ENCODE results near the gene CALM3.

The CALM3 gene

GRCh38 chr19:46635920-46636761 lies 35.0 kb downstream of the CALM3 start, which contains the start of gene GNG8:
TSS of gene GNG8 (minus strand) at chr19:46636202. CDS start at chr19:46634682, 1,520 bp downstream.
- H3K4me2 ChIP-seq (ENCODE audit: insufficient read depth, low read length) = no peak within 1 kb of the TSS
- no peaks in the 10 kb centered on the region for H3K9me3 ChIP-seq (ENCODE audit: insufficient read depth, low read length, severe bottlenecking)

GRCh38 chr19:46637224-46637623 lies 36.1 kb downstream of the CALM3 start:
- Histone ChIP-seq H3K79me2 (ENCODE audit: insufficient read depth, low read length) (no peaks in the 10 kb centered on the region), H2AFZ (ENCODE audit: low read depth, low read length) (no peak overlapping the region), H3K4me3 (ENCODE audit: low read depth in 1 of 2, low read length in 2 of 2) (no peak overlapping the region), H3K4me1 (ENCODE audit: insufficient read depth, low read length) (peaks cover 41% of the 10 kb centered on the region), H3K36me3 (ENCODE audit: insufficient read depth, low read length) (no peaks in the 10 kb centered on the region), H3K27me3 (ENCODE audit: insufficient read depth, low read length, poor library complexity) (peaks cover 34% of the 10 kb centered on the region), H3K27ac (ENCODE audit: low read length) (no peak overlapping the region), H3K9ac (ENCODE audit: low read depth, low read length) (no peak overlapping the region), H3K9me3 (ENCODE audit: insufficient read depth, low read length, severe bottlenecking) (no peaks in the 10 kb centered on the region), H3K4me2 (ENCODE audit: insufficient read depth, low read length) (no peak overlapping the region), H4K20me1 (ENCODE audit: insufficient read depth, low read length) (peaks cover 19% of the 10 kb centered on the region)
- no peak for TF ChIP-seq CTCF (IDR thresholded peaks at IDR 0.05; ENCODE audit: borderline replicate concordance, extremely low read depth, low read length, poor library complexity, severe bottlenecking)
- TF ChIP-seq EZH2 (IDR thresholded peaks at IDR 0.05; ENCODE audit: borderline replicate concordance, low read depth, low read length, severe bottlenecking) = no peak
- DNase-seq (no peak), ATAC-seq (ENCODE audit: insufficient read depth, low read depth) (no peak)

More at GRCh38 chr19:46635920-46636761, 35.0 kb downstream of the CALM3 start, which contains the start of gene GNG8:
- H3K79me2 ChIP-seq (ENCODE audit: insufficient read depth, low read length) = no peaks in the 10 kb centered on the region
- no peak within 1 kb of the TSS for H3K9ac ChIP-seq (ENCODE audit: low read depth, low read length)
- DNase-seq (no peak), ATAC-seq (ENCODE audit: insufficient read depth, low read depth) (no peak)
- H2AFZ ChIP-seq (ENCODE audit: low read depth, low read length) = no peak within 1 kb of the TSS
- H3K27ac ChIP-seq (ENCODE audit: low read length) = no peak within 1 kb of the TSS
- H4K20me1 ChIP-seq (ENCODE audit: insufficient read depth, low read length) = peaks cover 19% of the 10 kb centered on the region
- peaks cover 41% of the 10 kb centered on the region for H3K4me1 ChIP-seq (ENCODE audit: insufficient read depth, low read length)
- TF ChIP-seq EZH2 (IDR thresholded peaks at IDR 0.05; ENCODE audit: borderline replicate concordance, low read depth, low read length, severe bottlenecking) (no peak), CTCF (IDR thresholded peaks at IDR 0.05; ENCODE audit: borderline replicate concordance, extremely low read depth, low read length, poor library complexity, severe bottlenecking) (no peak)
- H3K27me3 ChIP-seq (ENCODE audit: insufficient read depth, low read length, poor library complexity) = peaks cover 35% of the 10 kb centered on the region
- H3K4me3 ChIP-seq (ENCODE audit: low read depth in 1 of 2, low read length in 2 of 2) = no peak within 1 kb of the TSS
- no peaks in the 10 kb centered on the region for H3K36me3 ChIP-seq (ENCODE audit: insufficient read depth, low read length)

GRCh38 chr19:46639358-46640182 lies 38.4 kb downstream of the CALM3 start:
- peaks cover 13% of the 10 kb centered on the region for H4K20me1 ChIP-seq (ENCODE audit: insufficient read depth, low read length)
- peak overlapping the region; percentile 54 for H2AFZ ChIP-seq (ENCODE audit: low read depth, low read length)
- H3K4me3 ChIP-seq (ENCODE audit: low read depth in 1 of 2, low read length in 2 of 2) = peak overlapping the region in 1 of 2 experiments; percentile 50; a peak in 2 of 4 replicates
- no peaks in the 10 kb centered on the region for H3K9me3 ChIP-seq (ENCODE audit: insufficient read depth, low read length, severe bottlenecking)
- H3K4me1 ChIP-seq (ENCODE audit: insufficient read depth, low read length) = peaks cover 25% of the 10 kb centered on the region
- peak; percentile 30 for DNase-seq
- no peak overlapping the region for H3K27ac ChIP-seq (ENCODE audit: low read length)
- peak overlapping the region; percentile 76 for H3K4me2 ChIP-seq (ENCODE audit: insufficient read depth, low read length)
- H3K79me2 ChIP-seq (ENCODE audit: insufficient read depth, low read length) = no peaks in the 10 kb centered on the region
- peaks cover 29% of the 10 kb centered on the region for H3K27me3 ChIP-seq (ENCODE audit: insufficient read depth, low read length, poor library complexity)
- peak; percentile 45 for TF ChIP-seq EZH2 (IDR thresholded peaks at IDR 0.05; ENCODE audit: borderline replicate concordance, low read depth, low read length, severe bottlenecking)
- no peak for TF ChIP-seq CTCF (IDR thresholded peaks at IDR 0.05; ENCODE audit: borderline replicate concordance, extremely low read depth, low read length, poor library complexity, severe bottlenecking)
- H3K36me3 ChIP-seq (ENCODE audit: insufficient read depth, low read length) = no peaks in the 10 kb centered on the region
- peak; percentile 25 for ATAC-seq (ENCODE audit: insufficient read depth, low read depth)
- H3K9ac ChIP-seq (ENCODE audit: low read depth, low read length) = peak overlapping the region; percentile 26; the same call in 1 of the 2 replicates
